GM18502 (cell line): ENCODE results near the gene MAGOH.
"Not testable (repeated sequence)": the region's sequence is repeated elsewhere in the genome, so short reads cannot be mapped to it uniquely, and the experiment has no call there.

Source experiments
- ATAC-seq: cut with Tn5 transposase; IDR thresholded peaks from one replicate; pipeline ENCODE4 v1.9.1; 2021; ENCODE audit warnings: mild to moderate bottlenecking; ENCODE audit not compliant: unreplicated experiment, poor library complexity

MAGOH gene

DNA sequence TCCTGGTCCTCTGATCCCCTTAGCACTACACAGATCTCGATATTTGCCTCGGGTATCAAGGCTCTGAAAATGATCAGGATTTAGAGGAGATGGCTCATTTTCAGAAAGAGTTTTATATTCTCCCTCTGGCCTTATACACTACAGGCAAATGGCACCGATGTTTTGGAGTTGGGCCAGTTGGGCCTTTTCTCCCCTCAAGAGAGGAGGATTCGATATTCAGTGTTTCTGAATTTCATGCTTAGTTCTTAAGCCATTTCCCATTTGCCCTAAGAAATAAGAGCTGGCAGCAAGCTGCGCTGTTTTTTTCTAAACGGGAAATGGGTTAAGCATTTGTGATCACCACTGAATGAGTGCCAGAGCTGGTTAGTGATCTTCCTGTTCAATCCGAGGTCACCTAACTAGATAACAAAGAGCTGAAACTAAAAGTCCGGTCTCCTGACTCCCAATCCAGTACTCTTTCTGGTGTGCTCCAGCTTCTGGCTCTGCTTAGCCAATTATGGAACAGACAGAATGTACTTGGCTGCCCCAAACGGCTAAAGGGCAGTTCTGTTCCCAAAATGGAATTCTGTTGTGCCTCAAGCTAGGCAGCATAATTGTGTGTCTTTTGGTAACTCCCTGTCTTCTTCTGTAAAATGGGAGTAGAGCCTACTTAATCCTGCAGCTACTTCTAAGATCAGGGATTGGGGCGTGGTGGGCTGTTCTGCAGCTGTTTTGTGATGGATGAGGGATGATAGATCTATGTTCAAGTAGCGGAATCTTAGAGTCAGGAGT lies 42.9 kb downstream of the MAGOH start:
- ATAC-seq: no peak

DNA sequence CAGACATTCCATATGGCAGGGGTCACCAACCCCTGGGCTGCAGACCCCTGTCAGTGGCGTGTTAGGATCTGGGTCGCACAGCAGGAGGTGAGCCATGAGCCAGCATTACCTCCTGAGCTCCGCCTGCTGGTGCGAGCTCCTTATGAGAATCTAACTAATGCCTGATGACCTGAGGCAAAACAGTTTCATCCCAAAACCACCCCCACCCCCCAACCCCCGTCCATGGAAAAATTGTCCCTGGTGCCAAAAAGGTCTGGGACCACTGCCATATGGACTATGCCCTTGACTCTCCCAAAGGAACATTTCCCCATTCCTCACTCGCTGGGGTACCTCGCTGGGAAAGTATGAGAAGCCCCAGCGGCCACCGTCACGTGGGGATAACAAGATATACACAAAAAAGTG lies 48.1 kb downstream of the MAGOH start:
- no peak for ATAC-seq

DNA sequence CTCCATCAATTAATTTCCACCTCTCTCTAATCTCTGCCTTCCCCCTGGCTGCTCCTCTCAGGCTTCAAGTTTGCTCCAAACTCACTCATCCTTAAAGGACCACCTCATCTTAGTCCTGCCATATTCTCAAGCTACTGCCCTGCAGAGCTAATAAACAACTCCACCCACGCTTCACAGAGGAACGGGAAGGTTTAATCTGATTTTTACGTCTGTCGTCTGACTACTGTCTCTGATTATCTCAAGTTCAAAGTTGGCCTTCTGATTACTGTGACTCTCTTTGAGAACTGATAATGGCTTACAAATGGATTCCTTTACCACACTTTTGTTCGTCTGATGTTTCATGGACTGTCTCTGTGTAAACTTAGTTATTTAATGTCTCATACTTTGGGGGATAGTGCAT lies 49.3 kb downstream of the MAGOH start:
- no peak for ATAC-seq

DNA sequence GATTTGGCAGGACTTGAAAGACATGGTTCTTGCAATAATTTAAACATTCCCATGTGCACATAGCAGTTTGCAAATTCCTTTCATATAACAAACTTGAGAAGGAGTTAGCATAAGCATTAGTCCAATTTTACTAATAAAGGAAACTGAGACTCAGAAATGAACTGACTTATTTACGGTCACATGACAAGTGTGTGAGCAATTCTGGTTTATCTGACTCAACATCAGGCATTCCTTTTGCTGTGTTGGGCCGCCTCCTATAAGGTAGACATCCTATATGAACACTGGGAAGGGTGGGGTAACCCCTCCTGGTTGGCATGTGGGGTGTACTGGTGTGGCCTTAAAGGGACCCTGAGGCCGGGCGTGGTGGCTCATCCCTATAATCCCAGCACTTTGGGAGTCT lies 50.2 kb downstream of the MAGOH start:
- ATAC-seq: no peak

DNA sequence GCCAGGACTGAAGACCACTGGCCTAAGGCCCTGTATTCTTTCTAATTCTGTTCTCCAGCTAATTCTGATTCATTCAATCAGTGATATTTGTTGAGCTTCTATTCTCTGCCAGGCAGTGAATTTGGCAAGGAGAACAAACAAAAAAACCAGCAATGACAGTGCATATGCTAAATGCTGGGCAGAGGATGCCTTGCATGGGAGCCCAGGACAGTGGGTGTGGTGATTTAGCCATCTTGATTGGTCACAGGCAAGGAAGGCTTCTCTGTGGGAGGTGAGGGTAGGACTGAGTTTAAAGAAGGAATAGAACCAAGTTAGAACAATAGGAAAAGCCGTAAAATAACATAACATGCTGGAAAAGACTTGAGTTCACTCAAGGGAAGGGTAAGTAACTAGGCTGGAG lies 50.9 kb downstream of the MAGOH start:
- no peak for ATAC-seq

DNA sequence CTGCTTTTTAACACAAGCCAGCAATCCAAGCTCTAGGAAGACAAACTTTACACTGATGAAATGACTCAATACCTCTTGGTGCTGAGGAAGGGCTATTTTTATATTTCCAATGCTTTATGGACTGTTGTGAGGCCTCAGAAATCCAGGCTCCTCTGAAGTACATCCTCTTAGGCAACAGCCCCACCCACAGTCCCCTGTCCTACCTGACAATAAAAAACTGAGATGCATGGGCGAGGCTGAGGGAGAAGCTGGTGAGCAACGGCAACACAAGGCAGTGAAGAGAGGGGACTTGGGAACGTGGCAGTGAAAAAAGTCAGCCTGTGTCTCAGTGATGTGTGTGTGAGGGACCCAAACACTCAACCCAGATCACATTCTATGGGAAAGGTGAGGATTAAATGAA lies 51.8 kb downstream of the MAGOH start:
- no peak for ATAC-seq

DNA sequence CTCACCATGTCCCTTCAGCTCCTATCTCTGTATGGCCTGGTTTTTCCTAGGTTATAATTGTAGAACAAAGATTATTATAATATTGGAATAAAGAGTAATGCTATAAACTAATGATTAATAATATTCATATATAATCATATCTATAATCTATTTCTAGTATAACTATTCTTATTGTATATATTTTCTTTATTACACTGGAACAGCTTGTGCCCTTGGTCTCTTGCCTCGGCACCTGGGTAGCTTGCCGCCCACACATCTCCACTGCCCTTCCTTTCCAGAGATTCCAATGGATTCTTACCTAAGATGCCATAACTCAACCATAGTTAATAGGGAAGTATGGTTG lies 52.4 kb downstream of the MAGOH start:
- not testable (repeated sequence) for ATAC-seq

DNA sequence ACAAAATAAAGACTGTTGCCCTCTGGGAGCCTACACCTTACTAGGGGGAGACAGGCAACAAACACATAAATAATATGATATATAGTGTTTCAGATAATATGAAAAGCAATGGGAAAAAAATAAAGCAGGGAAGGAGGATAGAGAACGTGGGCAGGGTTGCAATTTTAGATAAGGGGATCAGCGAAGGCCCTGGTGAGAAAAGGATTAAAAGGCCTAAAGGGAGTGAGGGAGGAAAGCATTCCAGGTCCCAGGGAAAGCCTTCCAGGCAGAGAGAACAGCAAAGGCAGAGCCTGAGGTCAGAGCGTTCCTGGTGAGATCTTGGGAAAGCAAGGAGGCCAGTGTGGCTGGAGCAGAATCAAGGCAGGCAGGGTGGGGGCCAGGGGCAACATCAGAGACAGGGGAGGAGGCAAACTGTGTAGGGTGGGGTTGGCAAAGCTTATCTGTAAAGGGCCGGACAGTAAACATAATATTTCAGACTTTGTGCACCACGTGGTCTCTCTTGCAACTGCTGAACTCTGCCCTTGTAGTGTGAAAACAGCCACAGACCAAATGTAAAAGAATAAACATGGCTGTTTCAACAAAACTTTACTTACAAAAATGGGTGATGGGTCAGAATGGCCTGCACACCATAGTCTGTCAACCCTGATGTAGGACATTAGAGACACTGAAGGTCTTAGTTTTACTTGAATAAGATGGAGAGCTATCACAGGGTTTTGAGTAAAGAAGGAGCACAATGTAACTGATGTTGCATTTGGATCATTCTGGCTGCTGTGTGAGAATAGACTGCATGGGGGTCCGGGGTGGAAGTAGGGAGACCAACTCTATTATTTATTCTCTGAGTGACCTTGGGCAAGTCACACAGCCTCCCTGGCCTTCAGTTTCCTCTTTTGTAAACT lies 55.0 kb downstream of the MAGOH start:
- ATAC-seq: no peak

DNA sequence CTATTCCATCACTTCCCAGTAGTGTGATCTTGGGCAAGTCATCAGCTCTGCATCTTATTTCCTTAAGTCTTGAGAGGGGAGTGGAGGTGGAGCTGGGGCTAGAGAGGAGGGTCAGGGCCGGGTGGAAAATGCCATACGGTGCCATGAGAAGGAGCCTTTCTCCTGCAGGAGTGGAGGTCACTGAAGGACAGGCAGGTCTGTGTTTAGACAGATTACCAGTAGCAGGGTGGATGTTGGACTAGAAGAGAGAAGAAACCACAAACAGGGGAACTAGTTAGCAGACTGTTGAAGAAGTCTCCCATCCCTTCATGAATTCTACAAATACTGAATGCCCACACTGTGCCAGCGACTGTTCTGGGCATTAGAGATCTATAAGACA lies 55.6 kb downstream of the MAGOH start:
- no peak for ATAC-seq

DNA sequence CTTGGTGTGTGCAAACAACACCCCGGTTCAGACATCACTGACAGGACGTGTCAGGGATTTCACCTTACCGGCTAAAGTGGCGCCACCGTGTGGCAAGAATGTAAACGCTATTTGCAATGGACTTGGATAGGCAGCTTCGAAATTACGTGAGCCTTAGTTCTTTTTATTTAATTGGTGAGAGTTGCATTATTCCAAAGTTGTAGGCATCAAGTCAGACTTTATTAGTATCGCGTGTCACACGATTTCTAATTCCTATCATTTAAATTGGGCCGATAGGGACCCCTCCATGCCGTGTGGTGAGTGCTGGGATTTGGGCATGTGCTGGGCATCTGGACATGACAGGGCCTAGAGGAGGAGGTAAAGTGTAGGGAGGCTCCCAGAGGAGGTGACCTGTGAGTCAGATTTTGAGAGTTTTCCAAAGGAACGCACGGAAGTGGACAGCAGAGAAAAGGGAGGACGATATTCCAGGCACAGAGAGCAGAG lies 56.2 kb downstream of the MAGOH start:
- peak; percentile 43 for ATAC-seq

DNA sequence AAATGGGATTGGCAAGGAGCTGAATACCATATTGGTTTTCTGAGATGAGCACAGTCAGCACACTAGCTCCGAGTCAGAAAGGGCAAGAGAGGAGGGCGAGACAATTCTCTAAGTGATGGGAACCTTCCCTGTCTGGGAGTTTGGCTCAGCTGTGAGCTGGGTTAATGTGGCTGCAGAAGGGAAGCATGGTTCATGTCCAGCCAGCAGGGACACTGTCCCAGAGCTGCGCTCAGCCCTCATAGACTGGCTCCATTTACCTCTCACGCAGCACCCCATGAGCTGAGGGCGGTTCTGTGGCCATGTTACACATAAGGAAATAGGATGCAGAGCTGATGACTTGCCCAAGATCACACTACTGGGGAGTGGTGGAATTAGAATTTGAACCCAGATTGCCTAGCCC lies 57.4 kb downstream of the MAGOH start:
- no peak for ATAC-seq

DNA sequence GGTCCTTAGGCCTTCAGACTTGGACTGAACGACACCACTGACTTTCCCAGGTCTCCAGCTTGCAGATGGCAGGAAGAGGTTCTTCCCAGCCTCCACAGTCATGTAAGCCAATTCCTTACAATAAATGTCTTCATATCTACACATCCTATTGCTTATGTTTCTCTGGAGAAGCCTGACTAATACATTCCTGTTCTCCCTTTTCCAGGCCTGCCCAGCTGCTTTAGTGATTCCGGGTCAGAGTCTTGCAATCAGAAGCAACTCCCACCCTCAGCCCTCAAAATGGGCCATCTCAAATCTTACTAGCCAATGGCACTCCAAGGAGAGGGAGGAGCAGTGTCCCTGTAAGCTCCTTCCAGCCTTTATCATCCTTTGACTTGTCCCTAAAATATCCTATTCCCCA lies 58.1 kb downstream of the MAGOH start:
- no peak for ATAC-seq
